Hair follicle dermal papilla cell (primary cell): ENCODE results near the gene APOBEC2. TPM values are rescaled to one million over a fixed set of nuclear protein-coding genes. Genes with fewer than 3 reads are reported as not detected.

ENCODE experiments used
- total RNA-seq: library from RNA; depleted of rRNA; stranded (reverse); fragments of >200 nt; gene quantifications from 2 replicates; pipeline ENCODE4 v1.2.3, GENCODE V29; 2012

APOBEC2 gene
- total RNA-seq = not detected in 2 replicates

GRCh38 chr6:41053041-41053440, at the start of gene APOBEC2:
Gene APOBEC2, plus strand, starts transcription at chr6:41053202. Its CDS starts 146 bp downstream, at chr6:41053348.

DNA sequence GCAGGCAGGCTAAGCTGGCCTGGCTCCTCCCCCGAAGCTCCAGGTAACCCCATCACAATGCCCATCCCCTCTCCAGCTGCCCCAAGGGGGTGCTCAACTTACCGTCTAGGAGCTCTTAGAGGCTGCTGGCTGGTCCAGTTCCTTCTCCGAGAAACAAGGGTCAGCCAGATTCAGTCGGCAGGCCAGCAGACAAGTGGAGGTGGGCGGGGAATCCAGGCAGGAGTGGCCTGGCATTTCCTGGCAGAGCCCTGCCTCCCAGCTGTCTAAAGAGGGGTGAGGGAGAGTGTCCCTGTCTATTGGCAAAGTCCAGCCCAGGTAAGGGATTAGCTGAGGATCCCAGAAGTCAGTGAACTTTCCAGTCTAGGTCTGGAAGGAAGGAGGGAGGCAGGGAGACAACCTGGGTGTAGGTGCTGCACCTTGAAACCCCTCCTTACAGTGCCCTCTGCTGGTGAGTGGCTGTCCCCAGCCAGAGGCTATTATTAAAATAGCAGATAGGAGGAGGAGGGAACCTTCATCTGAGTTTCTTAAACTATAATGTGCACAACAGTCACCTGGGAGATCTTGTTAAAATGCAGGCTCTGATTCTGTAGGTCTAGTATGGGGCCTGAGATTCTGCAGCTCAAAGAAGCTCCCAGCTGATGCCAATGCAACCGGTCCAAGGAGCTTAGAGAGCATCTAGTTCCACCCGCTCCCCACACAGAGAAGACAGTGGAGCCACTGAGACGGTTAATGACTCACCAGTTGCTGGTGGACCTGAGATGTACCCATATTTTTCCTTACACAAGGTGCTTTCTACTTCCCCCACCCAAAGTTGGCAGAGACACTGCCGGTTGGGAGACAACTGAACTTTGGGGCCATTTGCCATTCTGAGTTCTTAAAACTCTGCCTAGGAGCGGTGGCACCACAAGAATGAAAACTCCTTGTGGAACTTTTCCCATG, 13.7 kb upstream of the APOBEC2 start, which contains the start of gene UNC5CL:
Gene UNC5CL (minus strand): TSS at position 162 of the 939 bp plus-strand sequence. CDS start 4,147 bp downstream, outside the sequence.

GRCh38 chr6:41042226-41043055, 10.6 kb upstream of the APOBEC2 start, which contains the start of gene TSPO2:
Gene TSPO2, plus strand, starts transcription at chr6:41042467. Its CDS starts 519 bp downstream, at chr6:41042986.

DNA sequence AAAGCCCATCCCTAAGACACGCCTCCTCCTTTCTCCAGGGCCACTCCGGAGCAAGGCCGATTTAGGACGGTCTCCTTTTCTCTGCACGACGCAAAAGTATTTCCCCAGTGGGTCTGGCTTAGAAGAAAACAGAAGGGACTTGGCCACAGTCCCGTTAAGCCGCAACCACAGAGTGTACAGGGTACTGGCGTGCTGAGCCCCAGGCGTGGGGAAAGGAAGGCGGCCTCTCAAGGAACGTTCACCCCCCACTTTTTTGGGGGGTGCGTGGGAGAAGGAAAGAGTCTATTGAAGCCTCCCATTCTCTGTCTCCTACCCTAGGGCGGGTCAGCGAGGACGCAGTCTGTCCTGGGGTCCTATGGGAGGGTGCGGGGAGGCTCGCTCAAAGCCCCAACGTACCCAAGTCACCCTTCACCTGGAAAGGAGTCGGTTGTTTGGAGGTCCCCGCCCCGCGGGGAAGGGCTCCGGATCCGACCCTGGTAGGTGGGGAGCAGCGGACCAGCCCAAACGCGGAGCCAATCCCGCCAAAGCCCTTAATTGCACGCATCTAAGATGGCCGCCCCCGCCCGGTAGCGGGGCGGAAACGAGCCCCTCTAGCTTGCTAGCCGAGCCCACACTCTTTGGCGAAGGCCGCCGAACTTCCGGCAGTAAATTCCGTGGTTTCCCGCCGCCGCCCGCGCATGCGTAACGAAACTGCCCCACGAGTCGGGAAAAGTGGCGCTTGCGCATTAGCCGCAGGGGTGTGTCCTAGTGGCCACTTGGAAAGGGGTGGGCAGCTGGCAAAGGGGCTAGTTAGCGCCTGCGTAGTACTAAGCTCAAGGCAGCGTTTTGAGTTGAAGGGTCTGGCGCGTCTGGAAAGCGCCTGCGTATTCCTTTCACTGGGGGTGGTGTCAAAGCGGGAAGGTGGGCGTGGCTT, 19.2 kb downstream of the APOBEC2 start, which contains the start of gene OARD1:
Gene OARD1 (minus strand): TSS at position 434 of the 913 bp plus-strand sequence. CDS start 722 bp downstream, outside the sequence.

DNA sequence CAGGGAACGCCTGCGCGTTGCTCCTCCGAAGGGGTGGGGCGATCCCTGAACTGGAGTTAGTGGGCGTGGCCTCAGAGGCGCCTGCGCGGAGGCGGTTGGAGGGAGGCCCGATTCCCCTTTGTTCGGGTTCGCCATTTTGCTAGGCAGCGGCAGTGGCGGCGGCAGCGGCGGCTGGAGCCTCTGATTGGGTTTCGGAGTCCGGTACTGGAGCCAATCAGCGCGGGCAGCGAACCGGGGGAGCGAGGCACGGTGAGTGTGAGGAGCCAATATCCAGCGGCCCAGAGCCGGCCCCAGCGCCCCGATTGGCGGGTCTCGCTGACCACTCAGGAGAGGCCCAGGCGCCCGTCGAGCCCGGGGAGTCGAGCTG, 19.8 kb downstream of the APOBEC2 start, which contains the start of gene NFYA:
Gene NFYA (plus strand): TSS at position 139 of the 367 bp plus-strand sequence. CDS start 6,116 bp downstream, outside the sequence.

Other genes with a start within 250 kb of the APOBEC2 start
- gene UNC5CL, start 14.0 kb upstream of the APOBEC2 start, total RNA-seq = 0.12 TPM in 1 of 2 replicates, not detected in the other
- gene TSPO2, start 10.7 kb upstream of the APOBEC2 start, total RNA-seq = not detected in 2 replicates
- gene OARD1, start 19.2 kb downstream of the APOBEC2 start, total RNA-seq = 2.8 and 3.2 TPM in 2 replicates
- gene NFYA, start 19.8 kb downstream of the APOBEC2 start, total RNA-seq = 9.5 and 12.3 TPM in 2 replicates
- gene TREML1, start 101.1 kb downstream of the APOBEC2 start, total RNA-seq = not detected in 2 replicates
- gene TREM2, start 109.9 kb downstream of the APOBEC2 start, total RNA-seq = 0.16 TPM in 1 of 2 replicates, not detected in the other
- not detected in 2 replicates for gene TREML2, start 147.9 kb downstream of the APOBEC2 start, total RNA-seq
- not detected in 2 replicates for gene TREML4, start 175.1 kb downstream of the APOBEC2 start, total RNA-seq
- gene TREM1, start 233.5 kb downstream of the APOBEC2 start, total RNA-seq = not detected in 2 replicates